GM19467 (cell line): ENCODE results near the gene GPR162.

ENCODE experiments used
- ATAC-seq: cut with Tn5 transposase; IDR thresholded peaks from one replicate; pipeline ENCODE4 v1.9.1; 2021; ENCODE audit warnings: mild to moderate bottlenecking, moderate library complexity; ENCODE audit not compliant: unreplicated experiment

Gene GPR162

DNA sequence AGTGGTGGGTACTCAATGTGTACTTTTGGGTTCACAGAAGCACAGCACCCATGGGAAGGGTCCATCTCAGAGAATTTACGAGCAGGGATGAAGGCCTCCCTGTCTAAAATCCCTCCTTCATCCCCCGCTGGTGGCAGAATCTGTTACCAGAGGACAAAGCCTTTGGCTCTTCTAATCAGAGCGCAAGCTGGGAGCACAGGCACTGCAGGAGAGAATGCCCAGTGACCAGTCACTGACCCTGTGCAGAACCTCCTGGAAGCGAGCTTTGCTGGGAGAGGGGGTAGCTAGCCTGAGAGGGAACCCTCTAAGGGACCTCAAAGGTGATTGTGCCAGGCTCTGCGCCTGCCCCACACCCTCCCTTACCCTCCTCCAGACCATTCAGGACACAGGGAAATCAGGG lies 1.5 kb upstream of the GPR162 start:
- ATAC-seq: no peak

DNA sequence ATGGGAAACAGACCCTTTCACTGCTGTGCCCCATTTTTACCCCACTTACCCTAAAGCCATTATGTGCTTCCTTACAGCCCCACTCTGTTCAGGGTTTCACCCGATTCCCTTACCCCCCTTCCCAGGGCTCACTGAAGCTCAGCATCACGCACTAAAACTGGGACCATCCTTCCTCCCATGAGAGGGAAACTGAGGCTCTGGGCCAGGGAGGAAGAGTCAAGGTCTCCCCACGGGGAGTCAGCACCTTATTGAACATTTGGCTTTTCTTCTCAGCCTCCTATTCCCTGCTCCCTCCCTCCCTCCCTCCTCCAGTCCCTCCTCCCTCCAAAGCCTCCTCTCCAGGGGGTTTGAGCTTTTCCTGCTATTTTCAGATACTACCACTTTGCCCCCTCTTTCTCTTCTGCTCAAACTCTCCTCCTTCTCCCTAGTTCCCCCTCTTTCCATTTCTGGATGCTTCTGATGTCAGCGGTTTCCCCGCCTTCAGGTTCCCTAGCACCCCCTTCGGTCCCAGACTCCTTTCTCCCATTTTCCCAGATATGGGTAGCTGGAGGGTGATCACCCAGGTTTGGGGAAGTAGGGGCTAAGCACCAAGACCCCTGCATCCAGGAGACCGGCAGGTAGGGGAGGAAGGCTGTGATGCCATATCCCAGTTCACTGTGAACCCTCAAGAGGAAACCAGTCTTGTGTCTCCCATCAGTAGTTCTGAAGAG lies 960 bp downstream of the GPR162 start:
- no peak for ATAC-seq

DNA sequence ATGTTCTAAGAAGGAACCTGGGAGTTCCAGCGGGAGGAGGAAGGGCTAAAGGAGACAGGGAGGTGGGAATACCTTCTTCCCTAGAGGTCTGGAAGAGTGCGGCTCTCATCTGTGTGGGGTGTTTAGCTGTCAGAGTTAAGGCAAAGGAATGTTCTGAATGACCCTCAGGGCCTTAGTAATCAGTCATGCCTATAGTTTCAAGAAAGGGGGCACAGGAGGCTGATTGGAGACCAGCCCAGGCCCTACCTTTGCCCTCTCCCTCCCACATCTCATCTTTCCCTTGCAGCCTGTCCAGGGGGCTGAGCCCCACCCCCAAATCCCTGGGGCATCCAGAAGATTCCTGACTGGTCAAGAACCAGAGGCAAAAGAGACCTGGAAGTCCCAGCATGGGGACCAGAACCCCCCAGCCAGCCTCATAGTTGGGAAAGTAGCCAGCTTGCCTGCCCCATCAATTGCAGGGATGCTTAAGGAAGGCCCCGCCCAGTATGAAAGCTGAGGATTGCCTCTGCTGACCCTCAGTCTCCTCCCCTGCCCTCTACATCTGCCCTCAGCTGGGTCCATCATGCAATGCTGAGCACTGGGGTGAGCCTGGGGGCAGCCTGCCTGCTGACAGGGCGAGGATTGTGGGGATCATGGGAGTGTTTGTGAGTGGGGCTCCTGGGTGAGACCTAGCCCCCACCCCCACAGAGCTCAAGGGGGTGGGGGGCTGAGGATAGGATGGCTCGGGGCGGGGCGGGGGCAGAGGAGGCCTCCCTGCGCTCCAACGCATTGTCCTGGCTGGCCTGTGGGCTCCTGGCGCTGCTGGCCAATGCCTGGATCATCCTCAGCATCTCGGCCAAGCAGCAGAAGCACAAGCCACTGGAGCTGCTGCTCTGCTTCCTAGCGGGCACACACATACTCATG lies 1.8 kb downstream of the GPR162 start:
- no peak for ATAC-seq

DNA sequence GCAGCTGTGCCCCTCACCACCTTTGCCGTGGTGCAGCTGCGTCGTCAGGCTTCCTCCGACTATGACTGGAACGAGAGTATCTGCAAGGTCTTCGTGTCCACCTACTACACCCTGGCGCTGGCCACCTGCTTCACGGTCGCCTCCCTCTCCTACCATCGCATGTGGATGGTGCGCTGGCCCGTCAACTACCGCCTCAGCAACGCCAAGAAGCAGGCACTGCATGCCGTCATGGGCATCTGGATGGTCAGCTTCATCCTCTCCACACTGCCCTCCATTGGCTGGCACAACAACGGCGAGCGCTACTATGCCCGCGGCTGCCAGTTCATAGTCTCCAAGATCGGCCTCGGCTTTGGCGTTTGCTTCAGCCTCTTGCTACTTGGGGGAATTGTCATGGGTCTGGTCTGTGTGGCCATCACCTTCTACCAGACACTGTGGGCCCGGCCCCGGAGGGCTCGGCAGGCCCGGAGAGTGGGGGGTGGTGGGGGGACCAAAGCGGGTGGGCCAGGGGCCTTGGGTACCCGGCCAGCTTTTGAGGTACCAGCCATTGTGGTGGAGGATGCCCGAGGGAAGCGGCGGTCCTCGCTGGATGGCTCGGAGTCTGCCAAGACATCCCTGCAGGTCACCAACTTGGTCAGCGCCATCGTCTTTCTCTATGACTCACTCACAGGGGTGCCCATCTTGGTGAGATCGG lies 2.6 kb downstream of the GPR162 start:
- ATAC-seq: no peak

DNA sequence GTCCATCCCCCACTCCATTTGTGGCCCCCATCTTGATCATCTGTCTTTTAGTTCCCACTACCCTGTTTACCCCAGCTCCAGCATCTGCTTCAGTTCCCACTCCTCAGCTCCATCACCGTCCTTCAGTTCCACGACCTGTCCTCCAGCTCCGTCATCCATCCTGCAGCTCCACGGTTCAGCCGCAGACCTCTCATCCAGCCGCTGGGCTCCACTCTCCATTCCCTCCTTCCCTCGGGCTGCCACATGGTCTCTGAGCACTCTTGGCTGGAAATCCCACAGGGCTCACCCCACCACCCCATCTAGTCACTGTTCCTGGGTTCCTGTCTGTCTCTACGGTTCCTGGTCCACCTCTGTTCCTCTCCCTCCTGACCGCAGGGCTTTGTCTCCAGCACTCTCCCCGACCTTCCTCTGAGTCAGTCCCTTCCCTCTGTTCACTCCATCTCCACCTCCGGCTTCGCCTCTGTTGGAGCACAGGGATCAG lies 3.3 kb downstream of the GPR162 start:
- no peak for ATAC-seq

DNA sequence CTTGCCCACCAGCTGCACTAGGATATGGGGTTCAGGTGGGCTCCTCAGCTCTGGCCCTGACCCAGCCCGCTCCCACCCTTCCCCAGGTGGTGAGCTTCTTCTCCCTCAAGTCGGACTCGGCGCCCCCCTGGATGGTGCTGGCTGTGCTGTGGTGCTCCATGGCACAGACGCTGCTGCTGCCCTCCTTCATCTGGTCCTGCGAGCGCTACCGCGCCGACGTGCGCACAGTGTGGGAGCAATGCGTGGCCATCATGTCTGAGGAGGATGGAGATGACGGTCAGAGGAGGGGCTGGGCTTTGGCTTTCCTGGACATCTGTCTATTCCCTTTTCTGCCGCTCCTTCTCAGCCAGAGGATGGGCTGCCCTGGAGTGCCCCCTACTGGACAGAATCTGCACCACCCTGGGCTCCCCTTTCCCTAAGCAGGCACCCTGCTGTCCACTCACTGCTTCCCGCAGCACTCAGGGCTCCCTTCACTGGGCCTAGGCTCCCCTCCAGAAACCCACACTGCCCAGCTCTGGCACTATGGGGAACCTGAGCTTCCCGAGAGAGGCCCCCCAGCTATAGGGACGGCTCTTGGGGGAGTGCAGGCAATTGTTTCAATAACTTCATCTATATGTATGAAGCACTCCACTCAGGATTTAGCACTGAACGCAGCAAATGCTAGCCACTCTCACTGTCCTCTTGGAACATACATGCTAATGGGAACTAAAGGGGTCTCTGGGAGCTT lies 3.9 kb downstream of the GPR162 start:
- ATAC-seq: no peak

DNA sequence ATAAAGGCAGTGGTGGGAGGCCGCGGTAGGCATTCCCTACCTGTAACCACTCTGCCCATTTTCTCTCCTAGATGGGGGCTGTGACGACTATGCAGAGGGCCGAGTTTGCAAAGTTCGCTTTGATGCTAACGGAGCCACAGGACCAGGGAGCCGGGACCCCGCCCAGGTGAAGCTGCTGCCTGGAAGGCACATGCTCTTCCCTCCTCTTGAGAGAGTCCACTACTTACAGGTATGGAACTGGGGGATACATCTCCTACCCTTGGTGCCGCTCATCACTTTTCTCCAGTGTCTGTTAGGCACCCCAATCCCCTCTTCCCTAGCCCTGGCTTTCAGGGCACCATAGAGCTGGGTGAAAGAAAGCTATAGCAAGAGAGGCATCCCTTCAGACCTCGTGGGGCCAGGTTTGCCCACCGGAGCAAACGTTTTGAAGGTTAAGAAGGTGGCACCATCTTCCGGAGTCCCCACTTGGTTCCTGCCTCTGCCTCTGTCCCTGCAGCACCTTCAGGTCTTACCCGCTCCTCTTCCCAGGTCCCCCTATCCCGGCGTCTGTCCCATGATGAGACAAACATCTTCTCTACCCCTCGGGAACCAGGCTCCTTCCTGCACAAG lies 4.6 kb downstream of the GPR162 start:
- ATAC-seq: no peak

DNA sequence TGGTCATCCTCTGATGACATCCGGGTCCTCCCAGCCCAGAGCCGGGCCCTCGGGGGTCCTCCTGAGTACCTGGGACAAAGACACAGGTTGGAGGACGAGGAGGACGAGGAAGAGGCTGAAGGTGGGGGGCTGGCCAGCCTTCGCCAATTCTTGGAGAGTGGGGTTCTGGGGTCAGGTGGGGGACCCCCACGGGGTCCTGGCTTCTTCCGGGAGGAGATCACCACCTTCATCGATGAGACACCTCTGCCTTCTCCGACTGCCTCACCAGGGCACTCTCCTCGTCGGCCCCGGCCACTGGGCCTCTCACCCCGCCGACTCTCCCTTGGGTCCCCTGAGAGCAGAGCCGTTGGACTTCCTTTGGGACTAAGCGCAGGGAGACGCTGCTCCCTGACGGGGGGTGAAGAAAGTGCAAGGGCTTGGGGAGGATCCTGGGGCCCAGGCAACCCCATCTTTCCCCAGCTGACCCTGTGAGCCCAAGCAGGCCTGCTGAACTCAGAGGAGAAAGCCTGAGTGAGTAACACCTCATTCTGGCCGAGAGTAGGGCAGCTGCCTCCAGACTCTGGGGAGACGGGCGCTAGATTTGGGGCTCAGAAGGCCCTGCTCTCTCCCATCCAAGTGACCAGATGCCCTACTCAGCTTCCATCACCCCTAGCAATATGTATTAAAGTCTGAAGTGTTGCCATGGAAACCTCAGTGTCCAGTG lies 5.3 kb downstream of the GPR162 start:
- no peak for ATAC-seq

DNA sequence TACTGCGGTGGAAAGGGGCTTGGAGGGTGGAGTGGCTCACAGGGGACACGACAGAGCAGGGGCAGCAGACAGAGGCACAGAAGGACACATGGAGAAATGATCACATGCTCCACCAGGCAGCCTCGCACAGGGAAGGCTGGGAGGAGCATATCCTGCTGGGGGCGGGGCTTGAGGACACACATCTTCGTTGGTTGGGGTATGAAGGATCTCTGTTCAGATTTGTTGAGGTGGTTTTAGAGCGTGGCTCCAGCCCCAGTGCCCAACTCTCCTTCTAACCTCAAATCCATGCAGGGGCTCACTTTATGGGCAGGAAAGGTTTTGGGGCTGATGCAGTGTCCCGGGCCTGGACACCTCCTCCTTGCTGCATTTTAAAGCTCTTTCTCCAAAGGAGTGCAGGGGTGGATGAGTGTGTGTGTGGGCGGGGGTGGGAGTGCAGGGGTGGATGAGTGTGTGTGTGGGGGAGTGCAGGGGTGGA lies 5.9 kb downstream of the GPR162 start:
- ATAC-seq: no peak

DNA sequence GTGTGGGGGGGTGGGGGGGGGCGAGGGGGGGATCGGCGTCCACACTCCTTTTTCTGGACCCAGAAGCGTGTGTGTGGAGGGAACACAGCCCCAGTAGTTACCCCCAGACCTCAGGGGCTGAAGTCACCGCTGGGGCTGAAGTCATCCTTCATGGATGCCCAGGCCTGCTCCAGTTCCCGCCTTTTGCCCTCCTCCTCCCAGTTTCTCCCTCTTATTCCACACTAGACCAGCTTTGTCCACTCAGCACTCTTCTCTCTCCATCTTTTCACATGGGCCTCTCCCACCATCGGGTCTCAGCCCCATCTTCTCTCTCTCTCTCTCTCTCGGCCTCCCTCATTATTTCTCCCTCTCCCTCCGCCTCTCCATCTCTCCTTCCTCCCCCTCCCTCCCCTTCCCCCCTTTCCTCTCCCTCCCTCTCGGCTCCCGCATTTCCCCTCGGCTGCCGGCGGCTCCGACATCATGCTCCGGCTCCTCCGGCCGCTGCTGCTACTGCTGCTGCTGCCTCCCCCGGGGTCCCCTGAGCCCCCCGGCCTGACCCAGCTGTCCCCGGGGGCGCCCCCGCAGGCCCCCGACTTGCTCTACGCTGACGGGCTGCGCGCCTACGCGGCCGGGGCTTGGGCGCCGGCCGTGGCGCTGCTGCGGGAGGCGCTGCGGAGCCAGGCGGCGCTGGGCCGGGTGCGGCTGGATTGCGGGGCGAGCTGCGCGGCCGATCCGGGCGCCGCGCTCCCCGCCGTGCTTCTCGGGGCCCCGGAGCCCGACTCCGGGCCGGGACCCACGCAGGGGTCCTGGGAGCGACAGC lies 6.6 kb downstream of the GPR162 start, which contains the start of gene P3H3:
TSS of gene P3H3 (plus strand) at position 426 of the 799 bp plus-strand sequence. CDS start at position 460, 34 bp downstream.
- no peak for ATAC-seq

DNA sequence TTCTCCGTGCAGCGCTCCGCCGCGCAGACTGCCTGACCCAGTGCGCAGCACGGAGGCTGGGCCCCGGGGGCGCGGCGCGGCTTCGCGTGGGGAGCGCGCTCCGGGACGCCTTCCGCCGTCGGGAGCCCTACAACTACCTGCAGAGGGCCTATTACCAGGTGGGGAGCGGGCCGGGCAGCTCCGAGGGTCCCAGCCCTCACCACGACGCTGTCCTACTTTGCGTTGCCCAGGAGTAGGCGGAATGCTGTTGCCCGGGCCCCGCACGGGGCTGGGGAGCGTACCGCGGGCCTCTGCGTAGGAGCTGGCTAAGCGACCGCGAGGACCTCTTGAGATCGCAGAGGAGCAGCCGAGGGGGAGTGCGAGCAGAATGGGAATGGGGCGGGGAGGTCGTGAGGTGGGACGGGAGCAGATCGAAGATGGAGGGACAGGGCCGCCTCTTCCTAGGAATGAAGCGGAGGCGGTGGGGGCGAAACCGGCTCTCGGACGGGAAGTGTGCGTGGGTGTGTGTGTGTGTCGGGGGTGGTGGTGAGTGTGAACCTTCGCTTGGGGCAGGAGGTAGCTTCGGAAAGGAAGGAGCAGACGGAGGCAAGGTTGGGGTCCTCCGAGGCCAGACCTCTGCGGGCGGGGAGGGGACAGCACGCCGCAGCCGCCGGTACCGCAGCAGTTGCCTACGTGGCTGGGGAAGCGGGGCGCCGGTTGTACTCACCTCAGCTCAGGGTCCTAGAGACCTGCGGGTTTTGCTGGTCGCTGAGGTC lies 7.3 kb downstream of the GPR162 start:
- no peak for ATAC-seq

DNA sequence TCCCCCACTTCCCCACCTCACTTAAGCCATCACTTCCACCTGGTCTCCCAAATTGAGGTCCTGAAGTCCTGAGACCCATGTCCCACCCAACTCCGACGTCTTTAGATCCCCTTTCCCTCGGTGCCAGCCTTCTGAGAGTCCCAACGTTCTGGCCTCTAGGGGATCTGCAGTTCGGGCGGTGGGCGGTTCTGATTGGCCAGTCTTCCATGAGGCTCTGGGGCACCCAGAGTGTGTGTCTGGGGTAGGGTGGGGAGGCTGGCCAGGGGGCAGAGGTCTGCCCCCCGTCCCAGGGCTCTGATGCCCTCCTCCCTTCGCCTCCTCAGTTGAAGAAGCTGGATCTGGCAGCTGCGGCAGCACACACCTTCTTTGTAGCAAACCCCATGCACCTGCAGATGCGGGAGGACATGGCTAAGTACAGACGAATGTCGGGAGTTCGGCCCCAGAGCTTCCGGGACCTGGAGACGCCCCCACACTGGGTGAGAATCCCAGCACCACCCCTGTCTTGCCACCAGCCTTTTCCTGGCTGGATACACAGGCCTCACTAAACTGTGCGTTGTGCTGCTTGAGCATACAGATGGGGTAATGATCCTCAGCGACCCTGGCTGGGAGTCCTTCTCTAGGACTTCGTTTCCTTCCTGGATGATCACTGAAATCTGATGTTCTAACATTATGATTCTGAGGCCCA lies 8.1 kb downstream of the GPR162 start:
- no peak for ATAC-seq

DNA sequence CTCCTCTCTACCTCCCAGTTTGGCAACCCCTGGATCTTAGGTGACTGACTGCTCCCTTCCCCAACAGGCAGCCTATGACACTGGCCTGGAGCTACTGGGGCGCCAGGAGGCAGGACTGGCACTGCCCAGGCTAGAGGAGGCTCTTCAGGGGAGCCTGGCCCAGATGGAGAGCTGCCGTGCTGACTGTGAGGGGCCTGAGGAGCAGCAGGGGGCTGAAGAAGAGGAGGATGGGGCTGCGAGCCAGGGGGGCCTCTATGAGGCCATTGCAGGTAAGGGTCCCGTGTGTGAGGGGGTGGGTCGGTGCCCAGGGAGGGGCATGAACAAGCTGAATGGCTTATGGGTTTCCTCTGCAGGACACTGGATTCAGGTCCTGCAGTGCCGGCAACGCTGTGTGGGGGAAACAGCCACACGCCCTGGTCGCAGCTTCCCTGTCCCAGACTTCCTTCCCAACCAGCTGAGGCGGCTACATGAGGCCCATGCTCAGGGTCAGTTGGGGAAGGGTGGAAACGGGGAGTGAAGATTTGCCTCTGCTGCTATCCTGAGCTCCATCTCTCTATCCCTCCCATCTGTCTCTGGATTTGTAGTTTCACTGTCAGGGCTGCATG lies 8.8 kb downstream of the GPR162 start:
- no peak for ATAC-seq

DNA sequence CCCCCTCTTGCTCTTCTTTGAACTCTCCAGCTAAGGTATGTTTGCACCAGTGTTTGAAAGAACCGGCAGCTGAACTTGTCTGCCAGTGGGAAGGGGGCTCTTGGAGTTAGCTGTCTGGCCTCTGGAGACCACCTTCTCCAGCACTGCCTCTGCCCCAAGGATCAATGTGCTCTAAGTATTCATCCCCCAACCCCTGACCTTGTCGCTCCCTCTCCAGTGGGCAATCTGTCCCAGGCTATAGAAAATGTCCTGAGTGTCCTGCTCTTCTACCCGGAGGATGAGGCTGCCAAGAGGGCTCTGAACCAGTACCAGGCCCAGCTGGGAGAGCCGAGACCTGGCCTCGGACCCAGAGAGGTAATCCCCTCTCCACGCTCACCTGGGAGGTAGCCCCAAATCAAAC lies 9.4 kb downstream of the GPR162 start:
- no peak for ATAC-seq

DNA sequence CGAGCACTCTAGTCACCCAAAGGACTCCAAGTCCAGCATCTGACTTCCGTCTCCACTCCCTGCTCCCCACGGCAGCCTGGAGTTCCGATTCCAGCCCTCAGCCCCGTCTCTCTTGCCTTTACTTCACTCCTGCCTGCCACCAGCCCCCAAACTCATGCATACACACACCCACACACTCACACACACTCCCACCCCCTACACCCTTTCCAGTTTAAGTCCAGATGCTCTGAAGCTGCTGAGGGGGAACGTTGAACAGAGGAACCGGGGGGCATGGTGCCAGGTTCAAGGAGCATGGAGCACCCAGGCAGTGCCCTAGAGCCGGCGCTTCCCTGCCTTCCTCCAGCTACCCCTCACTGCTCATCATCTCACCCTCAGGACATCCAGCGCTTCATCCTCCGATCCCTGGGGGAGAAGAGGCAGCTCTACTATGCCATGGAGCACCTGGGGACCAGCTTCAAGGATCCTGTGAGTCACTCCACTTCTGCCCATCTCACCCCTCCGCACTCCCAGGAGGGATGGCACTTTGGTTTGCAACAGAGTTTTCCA lies 9.9 kb downstream of the GPR162 start:
- ATAC-seq: no peak

DNA sequence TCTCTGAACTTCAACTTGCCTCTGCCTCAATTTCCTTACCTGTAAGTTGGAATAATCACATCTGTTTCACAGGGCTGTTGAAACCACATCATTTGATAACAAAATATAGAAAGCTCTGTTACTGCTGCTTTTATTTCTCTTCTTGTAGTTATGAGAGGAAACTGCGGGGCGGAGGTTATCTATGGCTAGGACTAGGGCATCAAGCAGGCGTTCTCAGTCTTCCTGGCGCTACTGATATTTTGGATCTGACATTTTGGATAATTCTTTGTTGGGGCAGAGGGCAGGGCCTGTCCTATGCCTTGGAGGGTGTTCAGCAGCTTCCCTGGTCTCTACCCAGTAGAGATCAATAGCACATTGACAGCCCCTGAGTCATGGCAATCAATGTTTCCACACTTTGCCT lies 10.5 kb downstream of the GPR162 start:
- no peak for ATAC-seq
